BJ (cell line): ENCODE results near the gene REM1. TPM values are rescaled to one million over a fixed set of nuclear protein-coding genes. Genes with fewer than 3 reads are reported as not detected.

Experiments used
- CTCF ChIA-PET: fragments of 350-600 bp; formaldehyde crosslinking; extraction: SDS; loops from one replicate; lab custom pipeline; 2021; ENCODE audit warnings: antibody characterized with exemption, inconsistent platforms; lab: Yijun Ruan, JAX
- POLR2A ChIA-PET: fragments of 300-600 bp; sonication (Branson Sonifier 250); formaldehyde crosslinking; extraction: SDS; loops from one replicate; lab custom pipeline; 2021; ENCODE audit warnings: antibody characterized with exemption; lab: Charles Lee
- DNase-seq: peaks from one replicate; pipeline ENCODE4 v3.0.0-alpha.2; 2011; ENCODE audit warnings: low read depth
- H3K27me3 ChIP-seq: 2 replicates; pipeline ENCODE4 v1.6.0; 2011; ENCODE audit warnings: low read length; ENCODE audit not compliant: control insufficient read depth, insufficient read depth
- H3K36me3 ChIP-seq: 2 replicates; pipeline ENCODE4 v1.5.1; 2011; ENCODE audit warnings: low read length; ENCODE audit not compliant: control insufficient read depth, insufficient read depth
- H3K4me3 ChIP-seq: 2 replicates; pipeline ENCODE4 v1.5.1; 2011; ENCODE audit warnings: low read depth, mild to moderate bottlenecking, control low read depth, low read length
- polyA plus RNA-seq: library from polyadenylated mRNA; depleted of rRNA; stranded (reverse); fragments of >200 nt; gene quantifications from 2 replicates; pipeline ENCODE4 v1.2.3, GENCODE V29; 2011
- TF ChIP-seq, protein P1 (sequence below): IDR thresholded peaks from 2 replicates; pipeline ENCODE4 v1.5.1; 2011; ENCODE audit warnings: low read depth, mild to moderate bottlenecking, control low read depth, inconsistent platforms, low read length, moderate library complexity; ENCODE audit not compliant: insufficient read depth

Gene REM1
- polyA plus RNA-seq, 1 experiment, result not detected

DNA sequence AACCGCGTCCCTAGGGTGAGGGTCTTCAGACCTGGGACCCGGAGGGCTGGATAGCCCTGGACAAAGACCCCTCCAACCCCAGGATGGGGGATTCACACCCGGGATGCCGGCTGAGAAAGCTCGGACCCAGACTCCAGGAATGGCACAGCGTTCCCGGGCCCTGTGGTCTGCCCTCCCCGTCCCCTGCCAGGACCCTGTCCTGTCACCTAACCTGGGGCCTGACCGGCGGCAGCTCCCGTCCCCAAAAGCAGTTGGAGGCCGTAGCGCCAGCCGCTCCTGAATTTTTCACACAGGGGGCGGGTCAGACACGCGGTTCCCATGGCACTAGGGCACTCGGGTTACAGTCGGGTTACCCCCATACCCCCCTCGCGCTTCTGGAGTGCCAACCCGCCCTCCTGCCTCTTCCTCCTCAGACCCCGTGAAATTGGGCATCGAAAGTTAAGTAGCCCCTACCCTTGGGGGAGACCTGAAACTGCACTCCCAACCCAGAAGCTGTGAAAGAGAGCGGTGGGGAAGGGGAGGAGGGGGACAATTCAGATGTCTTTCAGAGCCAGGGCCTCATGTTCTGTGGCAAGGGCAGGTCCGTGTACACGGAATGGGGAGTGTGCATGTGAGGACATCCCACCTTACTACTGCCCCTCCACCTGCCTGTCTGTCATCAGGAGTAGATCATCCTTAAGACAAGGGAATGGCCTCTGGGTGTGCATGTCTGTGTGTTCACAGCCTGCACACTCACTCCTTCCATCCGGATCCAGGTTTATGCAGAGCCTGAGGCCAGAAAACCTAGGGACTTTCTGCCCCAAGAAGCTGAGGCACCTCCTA is 595 bp downstream of the REM1 start:
- POLR2A ChIA-PET, result no interaction called here
- CTCF ChIA-PET, result interaction anchor here (0.9 to 5.6 kb wide), 4 partner anchors 9 to 27 kb away, joined by 3 to 37 read pairs (median 14); no protein-coding TSS in a partner anchor
- Histone ChIP-seq H3K27me3 (peaks cover 23% of the 10 kb centered on the region), H3K4me3 (no peak overlapping the region), H3K36me3 (no peaks in the 10 kb centered on the region)
- DNase-seq, result no peak
- TF ChIP-seq, protein P1, sequence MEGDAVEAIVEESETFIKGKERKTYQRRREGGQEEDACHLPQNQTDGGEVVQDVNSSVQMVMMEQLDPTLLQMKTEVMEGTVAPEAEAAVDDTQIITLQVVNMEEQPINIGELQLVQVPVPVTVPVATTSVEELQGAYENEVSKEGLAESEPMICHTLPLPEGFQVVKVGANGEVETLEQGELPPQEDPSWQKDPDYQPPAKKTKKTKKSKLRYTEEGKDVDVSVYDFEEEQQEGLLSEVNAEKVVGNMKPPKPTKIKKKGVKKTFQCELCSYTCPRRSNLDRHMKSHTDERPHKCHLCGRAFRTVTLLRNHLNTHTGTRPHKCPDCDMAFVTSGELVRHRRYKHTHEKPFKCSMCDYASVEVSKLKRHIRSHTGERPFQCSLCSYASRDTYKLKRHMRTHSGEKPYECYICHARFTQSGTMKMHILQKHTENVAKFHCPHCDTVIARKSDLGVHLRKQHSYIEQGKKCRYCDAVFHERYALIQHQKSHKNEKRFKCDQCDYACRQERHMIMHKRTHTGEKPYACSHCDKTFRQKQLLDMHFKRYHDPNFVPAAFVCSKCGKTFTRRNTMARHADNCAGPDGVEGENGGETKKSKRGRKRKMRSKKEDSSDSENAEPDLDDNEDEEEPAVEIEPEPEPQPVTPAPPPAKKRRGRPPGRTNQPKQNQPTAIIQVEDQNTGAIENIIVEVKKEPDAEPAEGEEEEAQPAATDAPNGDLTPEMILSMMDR, result no peak

DNA sequence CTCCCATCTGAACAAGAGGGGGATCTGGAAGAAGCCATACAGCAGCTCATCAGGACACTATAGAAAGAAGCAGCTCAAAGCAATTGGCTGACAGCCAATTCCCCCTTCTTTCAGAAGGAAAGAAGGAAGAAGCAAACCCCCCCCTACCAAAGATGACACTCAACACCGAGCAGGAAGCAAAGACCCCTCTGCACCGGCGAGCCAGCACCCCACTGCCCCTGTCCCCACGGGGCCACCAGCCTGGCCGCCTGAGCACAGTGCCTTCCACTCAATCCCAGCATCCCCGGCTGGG is 1.2 kb downstream of the REM1 start:
- POLR2A ChIA-PET, result no interaction called here
- TF ChIP-seq, protein P1, result no peak

DNA sequence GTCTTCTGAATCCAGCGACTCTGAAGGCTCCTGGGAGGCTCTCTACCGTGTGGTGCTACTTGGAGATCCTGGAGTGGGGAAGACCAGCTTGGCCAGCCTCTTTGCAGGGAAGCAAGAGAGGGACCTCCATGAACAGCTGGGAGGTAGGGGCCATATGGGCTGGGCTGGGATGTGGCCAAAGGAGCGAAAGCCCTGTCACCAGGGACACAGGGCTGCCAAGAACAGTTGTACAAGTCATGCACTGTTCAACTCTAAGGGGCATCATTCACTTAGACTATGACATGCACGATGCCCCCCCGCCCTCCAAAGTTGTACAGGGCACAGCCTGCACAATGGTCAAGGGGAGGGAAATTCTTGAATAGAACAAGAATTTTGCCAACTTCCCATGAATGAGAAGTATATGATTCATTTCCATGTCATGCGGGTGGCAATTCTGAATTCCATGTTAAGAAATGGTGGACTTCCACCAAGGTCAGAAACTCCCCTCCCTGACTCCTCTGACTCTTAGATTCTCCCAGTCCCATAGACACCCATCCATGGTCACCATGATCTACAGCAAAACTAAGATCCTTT is 1.6 kb downstream of the REM1 start:
- POLR2A ChIA-PET, result no interaction called here
- Histone ChIP-seq H3K36me3 (no peaks in the 10 kb centered on the region), H3K27me3 (peaks cover 23% of the 10 kb centered on the region), H3K4me3 (no peak overlapping the region)
- TF ChIP-seq, protein P1, result no peak
- CTCF ChIA-PET, result interaction anchor here (1.2 to 5.6 kb wide), 3 partner anchors 9 to 26 kb away, joined by 3 to 37 read pairs (median 3); no protein-coding TSS in a partner anchor
- DNase-seq, result no peak

More for the DNA sequence above, 1.2 kb downstream of the REM1 start:
- peaks cover 23% of the 10 kb centered on the region for H3K27me3 ChIP-seq
- no peaks in the 10 kb centered on the region for H3K36me3 ChIP-seq
- no peak for DNase-seq
- CTCF ChIA-PET, result interaction anchor here (1.4 to 5.6 kb wide), 2 partner anchors 9 to 26 kb away, joined by 3 to 37 read pairs; no protein-coding TSS in a partner anchor
- no peak overlapping the region for H3K4me3 ChIP-seq

DNA sequence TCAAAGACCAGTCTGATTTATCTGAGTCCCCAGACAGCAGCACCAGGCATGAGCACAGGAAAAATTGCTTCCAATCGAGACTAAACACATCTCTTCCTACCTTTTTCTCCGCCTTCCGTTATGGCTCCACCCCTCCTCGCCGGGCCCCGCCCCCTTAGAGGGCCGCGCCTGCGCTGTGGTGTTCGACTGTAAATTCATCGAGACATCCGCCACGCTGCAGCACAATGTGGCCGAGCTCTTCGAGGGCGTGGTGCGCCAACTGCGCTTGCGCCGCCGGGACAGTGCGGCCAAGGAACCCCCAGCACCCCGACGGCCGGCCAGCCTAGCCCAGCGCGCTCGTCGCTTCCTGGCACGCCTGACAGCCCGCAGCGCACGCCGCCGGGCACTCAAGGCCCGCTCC is 8.9 kb downstream of the REM1 start:
- DNase-seq, result no peak
- TF ChIP-seq, protein P1, result no peak
- Histone ChIP-seq H3K27me3 (peaks cover 3% of the 10 kb centered on the region; the same call in 1 of the 2 replicates), H3K36me3 (no peaks in the 10 kb centered on the region), H3K4me3 (no peak overlapping the region)
- ChIA-PET CTCF (interaction anchor here (1.0 to 2.7 kb wide), 3 partner anchors 19 to 31 kb away, joined by 5 to 15 read pairs (median 5); partner anchors contain the start of gene HM13), POLR2A (no interaction called here)
